ENCODE measurements around the gene NTNG1. TPM values are rescaled to one million over a fixed set of nuclear protein-coding genes. Genes with fewer than 3 reads are reported as not detected.

Gene NTNG1
- total and polyA plus RNA-seq, 8 donors, result 5.7 to 28.0 (median 22.3) TPM

DNA sequence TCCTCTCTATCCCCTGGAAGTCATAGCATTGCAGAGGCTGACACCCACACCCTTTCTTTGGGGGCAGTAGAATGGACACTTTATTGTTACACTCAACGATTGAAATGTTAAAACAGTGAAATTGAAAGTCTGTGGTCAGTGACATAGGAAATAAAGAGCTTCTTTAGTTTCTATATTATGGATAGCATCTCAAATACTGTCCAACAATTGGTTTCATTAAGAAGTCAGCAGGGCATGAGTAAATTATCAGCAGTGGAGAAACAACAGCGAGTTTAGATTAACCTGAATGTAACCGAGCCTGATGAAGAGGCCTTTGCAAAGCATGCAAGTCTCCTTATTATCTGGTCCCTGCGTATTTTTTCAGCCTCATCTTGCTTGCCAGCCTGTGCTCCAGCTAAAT, 350.7 kb downstream of the NTNG1 start:
- H3K4me1 ChIP-seq, result no peaks in the 10 kb centered on the region
- H3K27me3 ChIP-seq, result peaks cover 5 to 41% of the 10 kb centered on the region in 2 donors
- no peak overlapping the region for H3K27ac ChIP-seq
- no peaks in the 10 kb centered on the region for H3K9me3 ChIP-seq
- DNase-seq, result no peak
- TF ChIP-seq CTCF (IDR thresholded peaks at IDR 0.05), result no peak
- no peak overlapping the region for H3K4me3 ChIP-seq
- no peak for ATAC-seq
- intact Hi-C loops (cut with DNase I), result no loop called here
- H3K36me3 ChIP-seq, result no peaks in the 10 kb centered on the region

DNA sequence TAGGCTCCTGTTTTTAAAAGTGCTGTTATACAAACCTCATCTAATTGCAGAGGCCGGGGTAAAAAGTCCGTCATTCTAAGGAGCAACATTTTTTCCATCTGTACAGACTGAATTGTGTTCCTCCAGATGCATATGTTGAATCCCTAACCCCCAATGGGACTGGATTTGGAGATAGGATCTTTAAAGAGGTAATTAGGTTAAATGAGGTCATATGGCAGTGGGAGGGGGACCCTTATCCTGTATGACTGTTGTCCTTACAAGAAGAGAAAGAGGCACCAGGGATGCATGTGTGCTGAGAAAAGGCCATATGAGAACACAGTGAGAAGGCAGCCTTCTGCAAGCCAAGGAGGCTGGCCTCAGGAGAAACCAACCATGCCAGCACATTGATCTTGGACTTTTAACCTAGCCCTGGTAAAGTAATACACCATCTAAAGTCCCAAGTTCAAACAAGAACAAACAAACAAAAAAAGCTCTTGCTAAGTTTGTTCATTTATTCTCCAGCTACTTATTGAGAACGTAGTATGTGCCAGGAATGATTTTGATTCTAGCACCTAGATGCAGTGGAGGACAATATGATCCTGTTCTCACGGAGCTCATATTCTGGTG, 352.4 kb downstream of the NTNG1 start:
- no peaks in the 10 kb centered on the region for H3K4me1 ChIP-seq
- DNase-seq (no peak), ATAC-seq (no peak)
- no peaks in the 10 kb centered on the region for H3K9me3 ChIP-seq
- H3K27ac ChIP-seq, result no peak overlapping the region
- no peak overlapping the region for H3K4me3 ChIP-seq
- peaks cover 0 to 52% of the 10 kb centered on the region in 2 donors for H3K27me3 ChIP-seq
- intact Hi-C loops (cut with DNase I), result no loop called here
- TF ChIP-seq CTCF (IDR thresholded peaks at IDR 0.05), result no peak
- no peaks in the 10 kb centered on the region for H3K36me3 ChIP-seq

DNA sequence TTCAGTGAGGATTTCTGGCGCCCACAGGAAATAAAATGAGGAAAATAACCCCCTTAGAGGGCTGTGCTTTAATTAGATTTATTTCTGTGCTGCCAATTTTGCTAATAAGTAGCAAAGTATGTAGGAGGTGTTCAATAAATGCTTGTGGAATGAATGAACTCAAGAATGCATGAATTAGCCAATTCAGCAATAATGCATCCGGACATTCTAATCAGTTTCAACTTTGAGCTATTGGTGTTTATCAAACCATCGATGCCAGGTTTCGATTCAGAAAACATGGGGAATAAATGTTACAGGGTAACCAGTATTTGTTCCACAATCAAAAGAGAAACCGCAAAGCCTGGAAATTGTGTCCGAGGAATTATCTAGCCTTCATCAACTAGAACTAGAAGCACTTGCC, 353.2 kb downstream of the NTNG1 start:
- ATAC-seq, result no peak
- Histone ChIP-seq H3K4me1 (no peaks in the 10 kb centered on the region), H3K4me3 (no peak overlapping the region), H3K27me3 (peaks cover 0 to 49% of the 10 kb centered on the region in 2 donors), H3K36me3 (no peaks in the 10 kb centered on the region), H3K27ac (no peak overlapping the region), H3K9me3 (no peaks in the 10 kb centered on the region)
- no peak for TF ChIP-seq CTCF (IDR thresholded peaks at IDR 0.05)
- intact Hi-C loops (cut with DNase I), result no loop called here
- no peak for DNase-seq

DNA sequence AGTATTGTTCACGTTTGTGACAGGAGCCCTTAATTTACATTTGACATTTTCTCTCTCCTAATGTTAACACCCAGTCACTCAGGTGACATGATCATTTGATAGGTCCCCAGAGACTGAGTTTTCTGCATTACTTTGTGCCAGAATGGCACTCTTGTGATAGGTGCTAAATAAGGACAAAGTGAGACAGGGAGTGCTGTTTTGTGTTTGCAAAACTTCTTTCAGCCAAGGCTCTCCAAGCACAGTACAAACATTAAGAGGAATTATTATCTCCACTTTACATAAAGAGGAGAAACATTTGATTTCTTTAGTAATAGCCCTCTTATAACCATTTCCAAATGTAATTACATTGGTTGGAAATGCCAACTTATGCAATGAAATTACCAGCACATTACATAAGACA, 355.2 kb downstream of the NTNG1 start:
- ATAC-seq (peak; percentile 81), DNase-seq (no peak)
- no peak for TF ChIP-seq CTCF (IDR thresholded peaks at IDR 0.05)
- H3K27ac ChIP-seq, result no peak overlapping the region
- peaks cover 0 to 36% of the 10 kb centered on the region in 2 donors for H3K27me3 ChIP-seq
- H3K4me1 ChIP-seq, result no peaks in the 10 kb centered on the region
- no peaks in the 10 kb centered on the region for H3K9me3 ChIP-seq
- intact Hi-C loops (cut with DNase I), result no loop called here
- no peak overlapping the region for H3K4me3 ChIP-seq
- no peaks in the 10 kb centered on the region for H3K36me3 ChIP-seq

DNA sequence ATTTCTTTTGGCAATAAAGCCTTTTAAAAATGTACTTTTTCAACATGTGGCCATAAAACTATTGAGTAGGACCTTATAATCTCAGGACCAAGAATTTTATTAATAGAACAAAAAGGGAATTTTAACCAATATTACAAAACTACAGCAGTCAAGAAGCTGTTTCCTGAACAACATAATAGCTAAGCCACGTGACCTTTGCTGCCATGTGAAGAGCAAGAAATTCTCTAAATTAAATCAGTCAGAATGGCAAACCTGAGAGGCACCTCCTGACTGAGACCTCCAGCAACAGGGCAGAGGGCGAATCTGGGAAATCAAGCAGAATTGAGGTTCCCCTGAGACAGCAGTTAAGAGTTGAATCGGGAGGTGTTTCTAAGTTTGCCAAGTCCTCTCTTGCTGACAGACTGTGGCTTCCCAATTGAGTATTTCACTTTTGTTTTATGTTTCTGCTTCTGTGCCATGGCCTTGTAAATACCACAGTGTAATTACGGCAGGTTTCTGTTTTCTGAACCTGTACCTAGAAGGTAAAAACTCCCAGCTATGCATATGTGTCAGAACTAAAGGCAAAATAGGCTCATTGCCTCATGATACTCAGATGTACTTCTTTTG, 358.4 kb downstream of the NTNG1 start:
- intact Hi-C loops (cut with DNase I), result no loop called here
- no peak for ATAC-seq

More for the DNA sequence above, 358.4 kb downstream of the NTNG1 start:
- no peaks in the 10 kb centered on the region for H3K9me3 ChIP-seq
- no peak overlapping the region for H3K27ac ChIP-seq
- H3K36me3 ChIP-seq, result no peaks in the 10 kb centered on the region
- H3K4me1 ChIP-seq, result no peaks in the 10 kb centered on the region
- no peak for DNase-seq
- no peak for TF ChIP-seq CTCF (IDR thresholded peaks at IDR 0.05)
- H3K4me3 ChIP-seq, result no peak overlapping the region
- H3K27me3 ChIP-seq, result peaks cover 0 to 22% of the 10 kb centered on the region in 2 donors
